GM21526 (cell line): ENCODE data around the gene PHYH.
"Not testable (repeated sequence)": the region's sequence is repeated elsewhere in the genome, so short reads cannot be mapped to it uniquely, and the experiment has no call there.

ENCODE experiments used
- ATAC-seq: cut with Tn5 transposase; IDR thresholded peaks from one replicate; pipeline ENCODE4 v1.9.1; 2021; ENCODE audit warnings: moderate library complexity; ENCODE audit not compliant: unreplicated experiment, low FRiP score

PHYH gene

GRCh38 chr10:13322615-13323148, 22.8 kb upstream of the PHYH start:
- ATAC-seq, result no peak

- no peak for ATAC-seq
These were observed 21.7 kb upstream of the PHYH start for GRCh38 chr10:13321576-13321975.

DNA sequence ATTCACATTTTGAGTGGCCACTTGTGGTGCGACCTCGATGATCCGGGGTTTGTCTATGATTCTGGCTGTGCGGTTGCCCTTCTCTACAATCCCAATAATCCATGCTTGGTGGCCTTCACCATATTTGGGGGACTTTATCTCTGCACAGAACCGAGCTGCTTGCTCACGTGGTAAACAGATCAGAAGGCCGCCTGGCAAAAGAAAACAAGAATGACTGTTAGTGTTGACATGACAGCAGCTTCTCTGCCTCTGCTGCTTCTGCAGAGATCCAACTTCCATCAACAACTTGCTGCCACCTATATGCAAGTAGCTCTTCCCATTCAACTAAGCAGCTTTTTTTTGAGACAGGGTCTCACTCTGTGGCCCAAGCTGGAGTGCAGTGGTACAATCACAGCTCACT, 19.3 kb upstream of the PHYH start:
- no peak for ATAC-seq

DNA sequence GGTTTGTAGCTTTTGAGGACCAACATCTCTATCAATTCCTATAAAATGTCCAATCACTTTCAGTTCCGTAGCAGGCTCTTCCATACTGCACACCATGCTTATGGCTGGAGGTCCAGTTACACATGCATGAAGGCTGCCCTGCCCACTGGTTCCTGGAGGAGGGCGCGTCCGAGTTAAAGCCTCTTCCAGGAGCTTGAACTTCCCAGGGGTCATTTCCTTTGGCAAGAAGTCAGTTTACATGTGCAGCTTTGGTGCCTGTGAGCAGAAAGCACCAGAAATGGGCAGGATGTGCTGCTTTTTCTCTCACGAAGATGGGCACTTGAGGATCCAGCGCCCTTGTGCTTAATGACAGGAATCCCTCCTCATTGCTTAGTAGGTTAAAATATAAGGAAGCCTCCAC, 17.6 kb upstream of the PHYH start:
- ATAC-seq, result no peak

GRCh38 chr10:13316635-13317311, 16.9 kb upstream of the PHYH start:
- ATAC-seq, result no peak

- ATAC-seq, result no peak
These were observed 15.5 kb upstream of the PHYH start for GRCh38 chr10:13315361-13315760.

- ATAC-seq, result no peak
These were observed 11.3 kb upstream of the PHYH start for GRCh38 chr10:13311177-13311575.

GRCh38 chr10:13310518-13311176, 10.8 kb upstream of the PHYH start:
- no peak for ATAC-seq

DNA sequence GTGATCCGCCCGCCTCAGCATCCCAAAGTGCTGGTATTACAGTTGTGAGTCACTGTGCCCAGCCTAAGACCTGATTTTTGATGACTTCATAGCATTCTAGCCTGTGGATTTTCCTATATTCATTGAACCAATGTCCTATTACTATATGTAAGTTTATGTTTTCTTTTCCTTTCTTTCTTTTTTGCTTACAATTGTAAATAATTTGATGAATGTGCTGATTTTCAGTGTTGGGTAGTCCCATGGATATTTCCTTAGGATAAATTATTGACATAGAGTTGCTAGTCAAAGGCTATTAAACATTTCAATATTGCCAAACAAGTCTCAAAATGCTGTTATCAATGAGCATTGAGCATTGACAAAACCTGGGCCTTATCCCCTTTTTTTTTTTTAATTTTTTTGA, 9.9 kb upstream of the PHYH start:
- no peak for ATAC-seq

DNA sequence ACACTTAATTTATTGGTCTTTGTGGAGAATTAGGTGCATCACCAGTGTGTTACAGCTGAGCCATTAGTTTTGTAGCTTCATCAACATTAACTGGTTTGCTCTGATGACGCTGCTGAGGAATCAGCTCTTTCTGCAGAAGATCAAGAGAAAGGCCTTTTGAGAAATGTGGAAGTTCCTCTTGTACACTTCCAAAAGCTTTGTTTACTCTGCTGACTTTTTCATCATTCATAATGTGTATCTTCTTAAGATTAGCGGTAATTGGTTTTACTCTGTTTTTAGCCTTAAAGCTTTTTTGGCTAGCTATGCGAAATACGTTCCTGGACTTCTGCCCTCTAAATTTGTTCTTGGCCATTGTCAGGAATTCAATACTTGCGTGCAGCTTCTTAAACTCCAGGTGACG, 8.2 kb upstream of the PHYH start:
- no peak for ATAC-seq

DNA sequence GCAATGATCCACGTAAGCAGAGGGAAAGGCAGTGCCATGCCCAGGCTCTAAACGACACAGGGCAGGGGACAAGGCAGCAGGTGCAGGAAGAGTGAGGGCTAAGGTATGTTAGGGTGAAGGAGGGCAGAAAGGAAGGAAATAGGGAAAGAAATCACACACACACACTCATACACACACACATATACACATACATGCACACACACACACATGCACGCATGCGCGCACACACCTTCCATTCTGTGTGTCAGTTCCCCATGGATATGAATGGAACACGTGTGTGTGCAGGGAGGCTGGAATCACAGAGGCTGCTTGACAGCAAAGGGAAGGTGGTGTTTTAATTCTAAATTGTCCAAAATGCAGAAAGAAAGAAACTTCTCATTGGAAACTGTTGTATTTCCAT, 6.2 kb upstream of the PHYH start:
- no peak for ATAC-seq

DNA sequence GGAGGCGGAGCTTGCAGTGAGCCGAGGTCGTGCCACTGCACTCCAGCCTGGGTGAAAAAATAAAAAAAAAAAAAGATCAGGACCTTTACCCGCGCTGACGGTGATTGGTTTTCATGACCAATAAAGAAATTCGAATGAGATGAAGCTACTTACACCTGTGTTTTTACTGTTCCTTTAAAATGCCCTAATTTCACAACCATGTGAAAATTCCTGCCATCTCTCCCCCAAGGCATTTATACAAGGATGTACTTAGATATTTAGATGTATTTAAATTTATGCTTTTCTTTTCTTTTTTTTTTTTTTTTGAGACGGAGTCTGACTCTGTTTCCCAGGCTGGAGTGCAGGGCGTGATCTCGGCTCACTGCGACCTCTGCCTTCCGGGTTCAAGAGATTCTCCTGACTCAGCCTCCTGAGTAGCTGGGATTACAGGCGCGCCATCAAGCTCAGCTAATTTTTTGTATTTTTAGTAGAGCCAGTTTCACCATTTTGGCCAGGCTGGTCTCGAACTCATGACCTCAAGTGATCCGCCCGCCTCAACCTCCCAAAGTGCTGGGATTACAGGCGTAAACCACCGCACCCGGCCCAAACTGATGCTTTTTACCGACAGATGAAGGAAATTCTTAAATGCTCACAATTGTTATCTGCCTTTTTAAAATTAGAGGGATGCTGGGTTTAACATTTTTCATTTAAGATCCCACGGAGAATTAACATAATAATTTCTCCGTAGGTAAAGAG, 3.1 kb upstream of the PHYH start:
- no peak for ATAC-seq

- no peak for ATAC-seq
These were observed 972 bp downstream of the PHYH start for GRCh38 chr10:13298748-13299436.

DNA sequence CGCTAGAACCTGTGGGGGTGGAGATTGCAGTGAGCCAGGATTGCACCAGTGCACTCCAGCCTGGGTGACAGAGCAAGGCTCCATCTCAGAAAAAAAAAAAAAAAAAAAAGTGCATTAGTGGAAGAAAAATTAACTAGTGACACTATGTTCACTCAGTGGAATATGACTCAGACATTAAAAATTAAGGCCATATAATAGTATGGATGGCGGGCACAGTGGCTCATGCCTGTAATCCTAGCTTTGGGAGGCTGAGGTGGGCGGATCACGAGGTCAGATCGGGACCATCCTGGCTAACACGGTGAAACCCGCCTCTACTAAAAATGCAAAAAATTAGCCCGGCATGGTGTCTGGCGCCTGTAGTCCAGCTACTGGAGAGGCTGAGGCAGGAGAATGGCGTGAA, 3.4 kb downstream of the PHYH start:
- ATAC-seq, result no peak

DNA sequence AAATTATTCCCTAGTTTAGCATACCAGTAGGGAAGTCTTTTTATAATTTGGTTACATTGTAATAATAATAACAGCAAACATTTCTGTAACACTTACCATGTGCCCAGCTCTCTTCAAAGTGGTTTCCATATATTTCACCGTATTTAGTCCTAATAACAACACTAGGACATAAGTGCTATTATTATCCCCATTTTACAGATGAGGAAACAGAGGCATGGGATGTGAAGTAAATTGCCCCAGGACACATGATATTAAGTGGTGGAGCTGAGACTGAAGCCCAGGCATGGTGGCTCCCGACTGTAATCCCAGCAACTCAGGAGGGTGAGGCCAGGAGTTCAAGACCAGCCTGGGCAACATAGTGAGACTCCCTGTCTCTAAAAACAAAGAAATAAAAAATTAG, 5.1 kb downstream of the PHYH start:
- no peak for ATAC-seq

- ATAC-seq, result no peak
These were observed 7.8 kb downstream of the PHYH start for GRCh38 chr10:13291821-13292773.

DNA sequence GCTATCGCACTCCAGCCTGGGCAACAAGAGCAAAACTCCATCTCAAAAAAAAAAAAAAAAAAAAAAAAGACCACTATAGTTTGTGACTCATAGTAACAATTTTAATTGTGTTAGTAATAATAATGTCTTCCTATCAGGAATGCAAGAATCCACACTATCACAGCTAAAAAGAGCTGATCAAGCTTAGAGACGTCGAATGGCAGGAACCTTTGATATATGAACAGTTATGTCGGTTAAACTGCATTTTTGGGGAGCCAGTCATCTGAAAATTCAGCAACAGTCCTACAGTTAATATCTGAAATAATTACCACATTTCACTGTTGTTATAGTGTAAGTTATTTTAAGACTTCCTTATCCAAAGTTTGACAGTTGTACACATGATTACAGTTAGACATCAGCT, 8.8 kb downstream of the PHYH start:
- no peak for ATAC-seq

GRCh38 chr10:13284050-13284449, 15.8 kb downstream of the PHYH start:
- ATAC-seq, result no peak

DNA sequence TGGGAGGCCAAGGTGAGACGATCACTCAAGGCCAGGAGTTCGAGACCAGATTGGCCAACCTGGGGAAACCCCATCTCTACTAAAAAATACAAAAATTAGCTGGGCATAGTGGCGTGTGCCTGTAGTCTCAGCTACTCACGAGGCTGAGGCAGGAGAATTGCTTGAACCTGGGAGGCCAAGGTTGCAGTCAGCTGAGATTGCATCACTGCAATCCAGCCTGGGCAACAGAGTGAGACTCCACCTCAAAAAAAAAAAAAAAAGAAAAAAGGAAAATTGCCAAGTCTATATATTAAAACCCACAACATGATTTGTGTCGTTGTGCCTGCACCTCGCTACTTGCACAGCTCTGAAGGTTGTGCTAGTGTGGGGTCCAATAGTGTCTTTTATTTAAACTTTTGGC, 17.5 kb downstream of the PHYH start:
- ATAC-seq, result not testable (repeated sequence)
